HG03460 (cell line): ENCODE data around the gene RBM18.

Experiments used
- ATAC-seq: cut with Tn5 transposase; IDR thresholded peaks from one replicate; pipeline ENCODE4 v1.9.1; 2021; ENCODE audit not compliant: unreplicated experiment

The RBM18 gene

DNA sequence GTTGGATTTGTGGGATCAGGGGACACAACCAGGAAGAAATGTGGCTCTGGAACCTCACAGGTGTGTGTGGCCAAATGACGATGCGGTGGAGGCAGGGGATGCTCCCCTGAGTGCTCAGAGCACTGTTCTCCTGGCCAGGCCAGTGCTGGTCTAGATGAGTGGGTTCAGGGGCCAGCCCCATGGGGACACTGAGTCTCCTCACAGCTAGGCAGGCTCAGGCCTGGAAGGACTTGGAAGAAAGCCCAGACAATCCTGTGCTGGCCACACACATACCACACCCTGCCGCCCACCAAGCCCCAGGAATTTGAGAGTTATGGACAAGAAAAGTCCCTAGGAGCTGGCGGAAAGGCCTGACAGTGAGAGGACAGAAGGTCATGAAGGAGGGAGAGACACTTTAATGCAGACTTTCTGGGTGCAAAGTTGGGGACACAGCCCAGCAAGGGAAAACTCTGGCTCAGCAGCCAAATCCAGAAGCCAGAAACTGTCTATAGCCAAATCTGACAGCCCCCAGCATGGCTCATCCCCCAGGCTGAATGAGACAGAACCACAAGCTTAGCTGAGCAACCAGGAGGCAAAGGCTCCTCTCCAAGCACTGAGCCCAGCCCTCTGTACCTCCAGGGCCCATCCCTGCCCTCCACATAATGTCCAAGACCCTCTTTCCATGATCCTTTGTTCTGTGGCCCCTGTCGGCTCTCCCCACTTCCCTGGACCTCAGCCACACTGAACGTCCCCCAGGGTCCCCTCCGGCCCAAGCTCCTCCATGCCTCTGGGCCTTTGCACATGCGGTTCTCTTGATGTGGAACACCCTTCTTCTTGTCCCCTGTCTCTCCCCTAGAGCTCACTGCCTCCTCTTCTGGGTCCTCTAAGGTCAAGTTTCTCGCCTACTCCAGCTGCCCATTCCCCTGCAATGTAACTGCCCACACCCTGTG is 58.3 kb downstream of the RBM18 start:
- ATAC-seq = no peak

DNA sequence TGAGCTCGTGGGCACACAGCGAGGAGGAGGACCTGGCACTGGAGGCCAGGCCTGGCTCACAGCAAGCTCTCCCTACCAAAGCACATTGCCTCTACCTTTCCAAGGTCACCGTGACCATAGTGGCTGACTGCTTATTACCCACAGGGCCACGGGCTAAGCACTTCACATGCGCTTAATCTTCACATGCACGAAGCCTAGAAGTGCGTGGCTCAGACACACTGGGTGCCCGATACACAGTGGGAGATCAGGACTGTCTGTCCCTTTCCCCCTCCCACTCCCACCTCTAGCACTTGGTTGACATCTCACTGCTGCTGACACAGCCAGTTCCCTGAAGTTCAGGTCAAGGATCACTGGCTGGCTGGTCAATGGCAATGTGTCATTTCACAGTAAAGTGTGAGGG is 59.5 kb downstream of the RBM18 start:
- ATAC-seq = no peak

DNA sequence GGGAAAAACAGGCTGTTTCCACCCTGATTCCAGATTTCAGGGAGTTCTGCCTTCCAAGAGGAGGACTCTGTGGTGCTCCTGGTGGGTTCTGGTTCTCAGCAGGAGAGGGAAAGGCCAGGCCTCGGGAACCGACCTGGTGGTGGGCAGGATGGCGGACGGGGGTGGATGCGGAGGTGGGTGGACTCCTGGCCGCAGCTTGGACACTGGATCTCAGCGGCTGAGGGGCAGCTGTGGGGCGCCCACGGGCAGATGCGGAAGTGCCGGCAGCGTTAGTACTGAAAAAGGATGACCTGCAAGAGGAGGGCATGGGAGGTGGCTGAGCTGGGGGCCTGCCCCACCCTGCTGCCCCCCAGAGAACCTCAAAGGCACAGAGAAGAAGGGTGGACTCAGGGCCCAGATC is 60.1 kb downstream of the RBM18 start:
- no peak for ATAC-seq

- ATAC-seq = no peak
Measured at GRCh38 chr9:122204055-122204454, 60.6 kb downstream of the RBM18 start.

DNA sequence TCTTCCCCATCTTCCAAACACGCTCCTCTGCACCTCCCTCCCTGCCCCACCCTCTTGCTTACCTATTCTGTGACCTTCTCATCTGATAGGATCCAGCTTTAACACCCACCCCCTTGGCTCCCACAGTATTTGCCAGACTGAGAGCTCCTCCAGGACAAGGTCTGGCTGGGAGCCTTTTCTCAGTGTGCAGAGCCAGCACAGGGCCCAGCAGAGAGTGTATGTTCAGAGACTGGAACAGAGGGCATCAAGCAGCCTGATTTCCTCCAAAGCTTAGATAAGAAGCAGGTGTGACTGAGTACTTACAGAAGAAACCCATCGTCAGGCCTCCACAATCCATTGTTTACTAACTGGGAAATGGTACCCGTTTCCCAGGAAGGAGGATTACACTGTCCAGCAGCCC is 62.5 kb downstream of the RBM18 start:
- no peak for ATAC-seq

GRCh38 chr9:122201641-122202040 is 63.0 kb downstream of the RBM18 start:
- no peak for ATAC-seq

DNA sequence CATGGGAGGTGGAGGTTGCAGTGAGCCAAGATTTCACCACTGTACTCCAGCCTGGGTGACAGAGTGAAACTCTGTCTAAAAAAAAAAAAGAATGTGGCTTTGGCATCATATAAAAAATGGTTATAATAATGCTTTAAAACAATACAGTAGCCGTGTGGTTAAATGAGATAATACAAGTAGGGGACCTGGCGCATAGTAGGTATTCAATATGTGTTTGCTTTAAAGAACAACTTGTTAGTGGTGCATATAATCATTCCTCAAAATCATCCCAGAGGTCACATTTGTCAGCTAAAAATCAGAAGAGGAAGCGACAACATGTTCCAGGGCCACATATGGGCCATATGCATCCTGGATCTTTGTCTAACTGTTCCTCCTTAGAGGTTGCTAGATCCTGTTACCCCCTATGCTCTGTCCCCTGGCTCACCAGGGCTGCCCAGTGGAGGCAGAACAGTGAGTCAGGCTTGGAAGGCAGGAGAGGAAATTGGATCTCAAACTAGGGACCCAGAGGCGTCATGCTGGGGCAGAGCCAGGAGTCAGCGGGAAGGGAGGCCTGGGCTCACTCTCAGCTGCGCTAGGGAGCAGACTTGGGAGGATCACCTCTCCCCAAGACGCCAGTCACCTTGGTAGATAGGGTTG is 63.6 kb downstream of the RBM18 start:
- ATAC-seq = no peak

DNA sequence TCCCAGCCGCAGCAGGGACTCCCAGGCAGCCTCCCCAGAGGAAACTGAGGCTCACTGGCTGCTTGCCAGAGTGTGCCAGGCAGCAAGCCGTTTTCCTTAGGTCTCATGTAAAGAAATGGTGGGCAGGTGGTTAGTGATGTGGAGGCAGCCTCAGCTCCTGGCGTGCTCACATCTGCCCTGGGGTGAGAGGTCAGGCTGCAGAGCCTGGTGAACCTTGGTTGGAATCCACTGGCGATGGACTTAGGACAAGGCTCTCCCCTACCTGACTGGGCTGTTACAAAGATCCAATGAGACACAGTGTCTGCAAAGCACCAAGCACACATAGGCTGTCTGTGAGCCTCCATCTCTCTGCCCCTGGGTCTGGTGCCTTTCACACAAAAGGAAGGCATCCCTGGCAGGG is 66.8 kb downstream of the RBM18 start:
- ATAC-seq = no peak

- ATAC-seq = no peak
Measured at GRCh38 chr9:122197426-122197825, 67.2 kb downstream of the RBM18 start.

DNA sequence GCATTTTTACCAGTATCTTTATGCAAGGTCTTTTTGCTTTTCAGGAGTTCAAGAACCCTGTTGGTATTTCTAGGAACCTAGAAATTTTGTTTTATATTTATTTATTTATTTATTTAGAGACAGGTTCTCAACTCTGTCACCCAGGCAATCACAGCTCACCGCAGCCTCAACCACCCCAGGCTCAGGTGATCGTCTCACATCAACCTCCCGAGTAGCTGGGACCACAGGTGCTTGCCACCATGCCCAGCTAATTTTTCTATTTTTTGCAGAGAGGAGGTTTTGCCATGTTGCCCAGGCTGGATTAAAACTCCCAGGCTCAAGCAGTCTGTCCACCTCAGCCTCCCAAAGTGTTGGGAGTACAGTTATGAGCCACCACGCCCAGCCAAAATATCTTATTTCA is 68.8 kb downstream of the RBM18 start:
- ATAC-seq = no peak

DNA sequence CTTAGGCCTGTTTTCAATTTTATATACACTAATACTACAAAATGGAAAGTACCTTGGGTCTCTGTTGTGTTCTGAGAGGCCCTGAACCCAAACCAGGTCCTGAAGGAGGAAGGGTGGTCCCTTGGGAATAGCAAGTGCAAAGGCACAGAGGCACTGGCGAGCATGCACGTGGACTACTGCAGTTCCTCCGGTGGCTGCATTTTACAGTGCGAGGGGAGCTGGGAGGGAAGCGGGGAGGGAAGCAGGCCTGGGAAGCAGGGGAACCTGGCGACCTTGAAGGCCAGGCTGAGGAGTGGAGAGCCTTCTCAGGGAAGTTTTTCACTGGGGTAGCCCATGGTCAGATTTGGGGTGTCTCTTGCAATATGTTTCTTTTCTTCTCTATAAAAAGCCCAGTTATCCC is 71.0 kb downstream of the RBM18 start:
- ATAC-seq = no peak

DNA sequence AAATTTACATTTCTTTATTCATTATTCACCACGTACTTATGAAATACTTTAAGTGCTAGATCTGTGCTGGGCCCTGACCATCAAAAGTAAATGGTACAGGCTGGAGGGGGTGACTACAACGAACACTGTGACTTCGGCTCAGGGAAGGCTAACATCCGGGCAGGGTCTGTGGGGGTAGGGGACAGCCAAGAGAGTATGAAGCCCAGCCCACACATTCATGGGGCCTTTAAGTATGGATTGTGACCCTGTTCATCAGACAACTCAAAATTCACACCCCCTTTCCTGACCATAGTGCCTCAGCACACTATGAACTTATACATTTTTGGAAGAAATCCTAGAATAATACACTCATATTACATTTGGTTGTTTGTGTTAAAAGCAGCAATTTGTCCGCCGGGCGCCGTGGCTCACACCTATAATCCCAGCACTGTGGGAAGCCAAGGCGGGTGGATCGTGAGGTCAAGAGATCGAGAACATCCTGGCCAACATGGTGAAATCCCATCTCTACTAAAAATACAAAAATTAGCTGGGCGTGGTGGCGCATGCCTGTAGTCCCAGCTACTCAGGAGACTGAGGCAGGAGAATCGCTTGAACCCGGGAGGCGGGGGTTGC is 71.6 kb downstream of the RBM18 start:
- no peak for ATAC-seq

DNA sequence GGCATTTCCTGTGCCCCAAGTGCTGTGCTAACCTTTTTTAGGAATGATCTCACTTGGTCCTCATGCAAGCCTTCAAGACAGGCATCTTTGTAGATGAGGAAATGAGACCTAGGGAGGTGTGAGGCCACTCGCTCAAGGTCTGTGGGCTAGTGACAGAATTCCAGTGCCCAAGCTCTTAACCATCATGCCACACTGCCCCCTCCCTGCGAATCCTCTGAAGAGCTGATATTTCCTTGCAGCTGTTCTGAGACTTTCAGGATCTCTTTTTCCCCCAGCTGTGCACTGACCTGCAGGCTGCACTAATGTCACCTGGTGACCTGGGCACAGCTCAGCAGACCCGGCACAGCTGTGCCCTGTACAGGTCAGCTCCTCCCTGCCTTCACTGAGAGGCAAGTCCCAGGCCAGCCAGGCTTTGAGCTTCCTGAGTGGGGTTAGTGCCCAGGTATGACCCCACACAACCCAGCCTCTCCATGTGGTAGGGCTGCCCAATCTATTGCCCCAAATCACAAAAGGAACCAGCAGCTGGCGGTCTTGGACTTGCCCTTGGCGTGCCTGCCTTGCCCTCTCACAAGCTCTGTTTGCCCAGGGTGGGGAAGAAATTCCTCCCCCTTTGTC is 72.3 kb downstream of the RBM18 start:
- ATAC-seq = no peak

- ATAC-seq = no peak
Measured at GRCh38 chr9:122191584-122191983, 73.1 kb downstream of the RBM18 start.

DNA sequence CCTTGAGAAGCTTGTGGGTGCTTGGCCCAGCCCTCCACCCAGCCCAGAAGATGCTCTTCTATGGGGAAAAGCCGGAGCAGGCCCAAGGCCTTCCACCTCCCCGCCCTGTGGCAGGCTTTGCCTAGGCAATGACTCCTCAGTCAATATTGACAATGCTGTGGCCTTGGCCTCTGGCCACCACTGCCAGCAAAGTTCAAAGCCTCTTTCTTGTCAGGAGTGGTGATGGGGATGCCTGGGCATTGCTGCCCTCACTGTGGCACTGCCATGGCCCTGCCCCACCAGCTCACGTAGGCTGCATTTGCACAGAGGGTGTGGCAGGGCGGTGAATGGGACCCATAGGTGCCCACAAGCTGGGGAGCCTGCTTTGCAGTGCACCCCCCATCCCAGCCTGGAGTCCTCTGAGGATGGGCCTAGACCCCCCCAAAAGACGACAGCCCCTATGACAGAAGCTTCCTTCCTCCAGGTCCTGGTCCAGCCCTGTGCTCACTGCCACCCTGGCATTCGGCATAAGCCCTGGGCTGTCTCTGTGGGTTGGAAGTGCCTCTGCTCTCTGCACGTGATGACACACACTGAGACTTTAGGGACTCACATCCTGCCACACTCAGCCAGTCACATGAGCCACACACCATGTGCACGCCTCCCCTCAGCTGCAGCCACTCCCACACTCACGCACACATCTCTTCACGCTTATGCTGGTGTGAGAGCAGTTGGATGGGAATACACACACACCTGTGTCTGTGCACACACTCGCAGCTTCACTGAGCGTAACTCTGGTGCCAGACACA is 73.9 kb downstream of the RBM18 start:
- no peak for ATAC-seq

DNA sequence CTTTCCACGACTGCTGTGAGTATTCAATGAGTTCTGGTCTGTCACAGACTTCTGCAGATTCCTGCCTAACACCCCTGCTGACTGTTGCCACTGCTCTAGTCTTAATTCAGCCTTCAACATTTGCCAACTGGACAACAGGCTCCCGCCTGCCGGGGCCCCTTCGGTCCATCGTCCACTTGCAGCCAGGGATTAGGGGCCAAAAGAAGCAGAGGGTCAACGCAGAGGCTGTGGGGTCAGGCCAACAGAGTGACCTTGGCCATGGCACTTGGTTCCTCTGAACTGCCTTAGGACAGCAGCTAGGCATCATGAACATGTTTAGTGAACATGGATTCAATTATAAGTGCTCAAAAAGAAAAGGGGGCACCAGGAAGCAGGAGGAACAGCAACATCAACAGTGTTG is 76.3 kb downstream of the RBM18 start:
- ATAC-seq = no peak
